CD4-positive, CD25-positive, alpha-beta regulatory T cell (primary cell): ENCODE results near the gene CMTM8. TPM values are rescaled to one million over a fixed set of nuclear protein-coding genes. Genes with fewer than 3 reads are reported as not detected.

Experiments used
- ATAC-seq, 2 donors: fragments of 150-1000 bp; cut with Tn5 transposase; one replicate each; pipeline ENCODE4 v1.10.0; 2021; ENCODE audit warnings: low read depth in 2 of 2, moderate number of reproducible peaks in 2 of 2, moderate library complexity in 1 of 2
- DNase-seq, 3 donors: peaks; one replicate each; pipeline versions ENCODE4 v3.0.0 to v3.0.0-alpha.2; 2012 to 2022; ENCODE audit warnings: mixed read lengths in 1 of 3
- H3K27ac ChIP-seq: one replicate; pipeline ENCODE4 v1.7.0; 2013; ENCODE audit warnings: mild to moderate bottlenecking, low read length; ENCODE audit not compliant: insufficient read depth, poor library complexity, severe bottlenecking
- H3K27me3 ChIP-seq: one replicate; pipeline ENCODE4 v1.7.0; 2013; ENCODE audit warnings: low read length; ENCODE audit not compliant: control insufficient read depth, insufficient read depth
- H3K36me3 ChIP-seq: one replicate; pipeline ENCODE4 v1.7.0; 2013; ENCODE audit warnings: mild to moderate bottlenecking, low read length, moderate library complexity; ENCODE audit not compliant: control insufficient read depth, insufficient read depth
- H3K4me1 ChIP-seq: 2 replicates; pipeline ENCODE4 v1.7.0; 2013; ENCODE audit warnings: mild to moderate bottlenecking, low read length; ENCODE audit not compliant: insufficient read depth, control insufficient read depth, poor library complexity, severe bottlenecking
- H3K4me3 ChIP-seq: one replicate; pipeline ENCODE4 v1.7.0; 2013; ENCODE audit warnings: low read depth, mild to moderate bottlenecking, low read length, moderate library complexity
- H3K9me3 ChIP-seq, 2 experiments: 1 replicate in 1 of 2; 2 replicates in 1 of 2; pipeline ENCODE4 v1.7.0; 2013; ENCODE audit warnings: low read length in 2 of 2, mild to moderate bottlenecking in 1 of 2, moderate library complexity in 1 of 2; ENCODE audit not compliant: control insufficient read depth in 2 of 2
- H3K27ac Mint-ChIP-seq, 3 donors: one replicate each; pipeline ENCODE4 v1.8.0; 2020 to 2022; ENCODE audit warnings: mild to moderate bottlenecking in 3 of 3, mixed read lengths in 3 of 3, moderate library complexity in 2 of 3
- H3K27me3 Mint-ChIP-seq: one replicate; pipeline ENCODE4 v1.8.0; 2022; ENCODE audit warnings: mild to moderate bottlenecking, mixed read lengths
- H3K36me3 Mint-ChIP-seq: one replicate; pipeline ENCODE4 v1.8.0; 2020; ENCODE audit warnings: mixed read lengths
- H3K4me1 Mint-ChIP-seq, 4 donors: one replicate each; pipeline ENCODE4 v1.8.0; 2020 to 2022; ENCODE audit warnings: mixed read lengths in 4 of 4, mild to moderate bottlenecking in 1 of 4
- H3K4me3 Mint-ChIP-seq, 4 donors: one replicate each; pipeline ENCODE4 v1.8.0; 2020 to 2022; ENCODE audit warnings: mild to moderate bottlenecking in 4 of 4, mixed read lengths in 4 of 4, moderate library complexity in 3 of 4
- H3K9me3 Mint-ChIP-seq, 7 donors: one replicate each; pipeline ENCODE4 v1.8.0; 2020 to 2022; ENCODE audit warnings: mixed read lengths in 7 of 7, mild to moderate bottlenecking in 3 of 7, moderate library complexity in 2 of 7
- polyA plus RNA-seq, 4 donors: library from polyadenylated mRNA; unstranded; fragments of 300-500 nt; fragmentation: Illumina TruSeq; gene quantifications; one replicate each; pipeline ENCODE4 v1.2.3, GENCODE V29; 2021
- total RNA-seq: library from RNA; stranded (reverse); gene quantifications from one replicate; pipeline ENCODE4 v1.2.3, GENCODE V29; 2022

The CMTM8 gene
- total and polyA plus RNA-seq, 5 donors from 2014 or later, result 5.8 to 14.6 (median 13.1) TPM

GRCh38 chr3:32308378-32308777, 69.9 kb downstream of the CMTM8 start:
- Histone ChIP-seq H3K9me3 (no peaks in the 10 kb centered on the region), H3K27ac (no peak overlapping the region), H3K4me3 (no peak overlapping the region), H3K27me3 (no peaks in the 10 kb centered on the region), H3K36me3 (no peaks in the 10 kb centered on the region), H3K4me1 (peaks cover 18% of the 10 kb centered on the region)
- DNase-seq (no peak), ATAC-seq (no peak)
- Mint-ChIP-seq H3K27ac (no peak overlapping the region), H3K9me3 (peaks cover 0 to 2% (median 0%) of the 10 kb centered on the region in 7 donors), H3K36me3 (peaks cover 8% of the 10 kb centered on the region), H3K4me3 (no peak overlapping the region), H3K27me3 (no peaks in the 10 kb centered on the region), H3K4me1 (peaks cover 13 to 44% (median 36%) of the 10 kb centered on the region in 4 donors)

GRCh38 chr3:32309654-32310242, 71.3 kb downstream of the CMTM8 start:
- H3K4me3 Mint-ChIP-seq, result no peak overlapping the region
- H3K36me3 Mint-ChIP-seq, result peaks cover 8% of the 10 kb centered on the region
- H3K9me3 Mint-ChIP-seq, result peaks cover 0 to 2% (median 0%) of the 10 kb centered on the region in 7 donors
- no peak overlapping the region for H3K27ac Mint-ChIP-seq
- Histone ChIP-seq H3K36me3 (no peaks in the 10 kb centered on the region), H3K27ac (no peak overlapping the region), H3K4me1 (peaks cover 16% of the 10 kb centered on the region), H3K4me3 (no peak overlapping the region), H3K9me3 (no peaks in the 10 kb centered on the region), H3K27me3 (no peaks in the 10 kb centered on the region)
- no peak for ATAC-seq
- no peak for DNase-seq
- peaks cover 9 to 43% (median 32%) of the 10 kb centered on the region in 4 donors for H3K4me1 Mint-ChIP-seq
- no peaks in the 10 kb centered on the region for H3K27me3 Mint-ChIP-seq

- Mint-ChIP-seq H3K27me3 (no peaks in the 10 kb centered on the region), H3K4me3 (no peak overlapping the region), H3K36me3 (peaks cover 8% of the 10 kb centered on the region), H3K27ac (no peak overlapping the region), H3K9me3 (peaks cover 0 to 2% (median 0%) of the 10 kb centered on the region in 7 donors), H3K4me1 (peaks cover 8 to 39% (median 29%) of the 10 kb centered on the region in 4 donors)
- no peaks in the 10 kb centered on the region for H3K27me3 ChIP-seq
- H3K4me1 ChIP-seq, result peaks cover 16% of the 10 kb centered on the region
- no peaks in the 10 kb centered on the region for H3K9me3 ChIP-seq
- H3K4me3 ChIP-seq, result no peak overlapping the region
- no peak overlapping the region for H3K27ac ChIP-seq
- no peak for DNase-seq
- no peak for ATAC-seq
- no peaks in the 10 kb centered on the region for H3K36me3 ChIP-seq
These were observed 71.9 kb downstream of the CMTM8 start for GRCh38 chr3:32310336-32310735.

GRCh38 chr3:32310918-32311839, 72.7 kb downstream of the CMTM8 start:
- Mint-ChIP-seq H3K9me3 (peaks cover 0 to 2% (median 0%) of the 10 kb centered on the region in 7 donors), H3K36me3 (peaks cover 3% of the 10 kb centered on the region), H3K27me3 (no peaks in the 10 kb centered on the region), H3K4me1 (peaks cover 8 to 39% (median 27%) of the 10 kb centered on the region in 4 donors), H3K4me3 (no peak overlapping the region), H3K27ac (no peak overlapping the region)
- no peak overlapping the region for H3K4me3 ChIP-seq
- H3K27ac ChIP-seq, result no peak overlapping the region
- peaks cover 16% of the 10 kb centered on the region for H3K4me1 ChIP-seq
- H3K27me3 ChIP-seq, result no peaks in the 10 kb centered on the region
- no peak for ATAC-seq
- H3K36me3 ChIP-seq, result no peaks in the 10 kb centered on the region
- no peaks in the 10 kb centered on the region for H3K9me3 ChIP-seq
- DNase-seq, result no peak

- H3K27ac ChIP-seq, result no peak overlapping the region
- peak overlapping the region in 1 of 3 donors; percentile 54 for H3K27ac Mint-ChIP-seq
- no peak overlapping the region for H3K4me3 Mint-ChIP-seq
- no peaks in the 10 kb centered on the region for H3K27me3 ChIP-seq
- H3K4me1 Mint-ChIP-seq, result peaks cover 8 to 38% (median 23%) of the 10 kb centered on the region in 4 donors
- no peak for DNase-seq
- ATAC-seq, result no peak
- no peaks in the 10 kb centered on the region for H3K36me3 ChIP-seq
- H3K27me3 Mint-ChIP-seq, result no peaks in the 10 kb centered on the region
- H3K4me1 ChIP-seq, result peaks cover 16% of the 10 kb centered on the region
- no peaks in the 10 kb centered on the region for H3K9me3 ChIP-seq
- H3K4me3 ChIP-seq, result no peak overlapping the region
- H3K9me3 Mint-ChIP-seq, result peaks cover 0 to 2% (median 0%) of the 10 kb centered on the region in 7 donors
- H3K36me3 Mint-ChIP-seq, result peaks cover 2% of the 10 kb centered on the region
These were observed 73.8 kb downstream of the CMTM8 start for GRCh38 chr3:32312251-32312650.

DNA sequence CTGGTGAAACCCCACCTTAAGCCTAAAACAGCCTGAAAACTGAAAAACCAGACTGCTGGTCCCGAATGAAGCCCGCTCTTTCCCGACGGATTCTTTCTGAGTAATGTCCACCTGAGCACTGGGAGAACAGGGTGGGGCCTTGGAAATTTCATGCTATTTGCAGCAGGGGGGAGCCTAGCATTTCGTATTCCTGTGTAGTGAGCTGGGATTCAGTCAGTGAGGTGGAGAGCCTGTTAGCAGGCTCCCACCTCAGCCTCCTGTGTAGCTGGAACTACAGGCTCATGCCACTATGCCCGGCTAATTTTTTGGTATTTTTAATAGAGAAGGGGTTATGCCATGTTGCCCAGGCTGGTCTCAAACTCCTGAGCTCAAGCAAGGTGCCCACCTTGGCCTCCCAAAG, 74.7 kb downstream of the CMTM8 start:
- no peaks in the 10 kb centered on the region for H3K36me3 ChIP-seq
- peaks cover 8 to 36% (median 22%) of the 10 kb centered on the region in 4 donors for H3K4me1 Mint-ChIP-seq
- ATAC-seq, result no peak
- DNase-seq, result no peak
- H3K9me3 Mint-ChIP-seq, result no peaks in the 10 kb centered on the region
- no peak overlapping the region for H3K27ac ChIP-seq
- no peaks in the 10 kb centered on the region for H3K36me3 Mint-ChIP-seq
- no peaks in the 10 kb centered on the region for H3K27me3 ChIP-seq
- no peaks in the 10 kb centered on the region for H3K27me3 Mint-ChIP-seq
- no peak overlapping the region for H3K4me3 ChIP-seq
- H3K9me3 ChIP-seq, result no peaks in the 10 kb centered on the region
- H3K27ac Mint-ChIP-seq, result peak overlapping the region in 2 of 3 donors; percentile 82 to 88
- H3K4me3 Mint-ChIP-seq, result peak overlapping the region in 1 of 4 donors; percentile 7
- H3K4me1 ChIP-seq, result peaks cover 16% of the 10 kb centered on the region

GRCh38 chr3:32313723-32314473, 75.4 kb downstream of the CMTM8 start:
- Mint-ChIP-seq H3K36me3 (no peaks in the 10 kb centered on the region), H3K27ac (peak overlapping the region; percentile 82 to 95 (median 88)), H3K4me1 (peaks cover 8 to 42% (median 22%) of the 10 kb centered on the region in 4 donors), H3K27me3 (no peaks in the 10 kb centered on the region), H3K4me3 (peak overlapping the region in 2 of 4 donors; percentile 42 to 57), H3K9me3 (no peaks in the 10 kb centered on the region)
- Histone ChIP-seq H3K4me3 (peak overlapping the region; percentile 4), H3K4me1 (peaks cover 16% of the 10 kb centered on the region), H3K27ac (peak overlapping the region; percentile 16), H3K36me3 (no peaks in the 10 kb centered on the region), H3K27me3 (no peaks in the 10 kb centered on the region), H3K9me3 (no peaks in the 10 kb centered on the region)
- peak; percentile 85 to 86 for ATAC-seq
- DNase-seq, result peak in 1 of 3 donors; percentile 49
